ENCODE results near the gene CACNG7. TPM values are rescaled to one million over a fixed set of nuclear protein-coding genes. Genes with fewer than 3 reads are reported as not detected.

Gene CACNG7
- polyA plus RNA-seq, 1 donor from 2014 or later = 27.8 TPM

- peak overlapping the region; percentile 73 for H3K4me3 ChIP-seq (ENCODE audit: low read length)
- peak overlapping the region; percentile 17 for H3K9ac ChIP-seq (ENCODE audit: low read length)
- no peak overlapping the region for H2AFZ ChIP-seq (ENCODE audit: low read depth, low read length)
- H3K9me3 ChIP-seq (ENCODE audit: low read length) = no peaks in the 10 kb centered on the region
- no peaks in the 10 kb centered on the region for H3K27me3 ChIP-seq (ENCODE audit: insufficient read depth, low read depth, low read length)
- H3K9me2 ChIP-seq (ENCODE audit: insufficient read depth, low read length) = no peaks in the 10 kb centered on the region
- peak overlapping the region; percentile 95 for H3K4me2 ChIP-seq (ENCODE audit: low read length)
- peaks cover 7% of the 10 kb centered on the region for H3K79me2 ChIP-seq (replicated peaks; ENCODE audit: insufficient read depth, low read length)
- H3K27ac ChIP-seq (ENCODE audit: low read length) = no peak overlapping the region
- TF ChIP-seq POLR2AphosphoS5 (IDR thresholded peaks at IDR 0.05) (no peak), REST (IDR thresholded peaks at IDR 0.05; ENCODE audit: borderline replicate concordance) (no peak), CTCF (IDR thresholded peaks at IDR 0.05; ENCODE audit: poor library complexity, severe bottlenecking) (no peak), EP300 (conservative IDR thresholded peaks at IDR 0.05; ENCODE audit: poor library complexity, severe bottlenecking) (no peak), MXI1 (conservative IDR thresholded peaks at IDR 0.05; ENCODE audit: poor library complexity, severe bottlenecking) (no peak), TAF1 (IDR thresholded peaks at IDR 0.05; ENCODE audit: low read depth) (no peak), RAD21 (conservative IDR thresholded peaks at IDR 0.05) (no peak), SMC3 (conservative IDR thresholded peaks at IDR 0.05; ENCODE audit: poor library complexity) (no peak), EZH2 (IDR thresholded peaks at IDR 0.05; ENCODE audit: borderline replicate concordance, insufficient read depth, low read length, poor library complexity, severe bottlenecking) (no peak)
- no peaks in the 10 kb centered on the region for H3F3A ChIP-seq (ENCODE audit: insufficient read depth, low read length, poor library complexity, severe bottlenecking)
- H4K20me1 ChIP-seq (ENCODE audit: insufficient read depth) = no peaks in the 10 kb centered on the region
- peaks cover 4% of the 10 kb centered on the region for H3K36me3 ChIP-seq (ENCODE audit: insufficient read depth, low read length)
Observed at GRCh38 chr19:53960886-53961285, 51.8 kb downstream of the CACNG7 start.

- H3K27ac ChIP-seq (ENCODE audit: low read length) = no peak overlapping the region
- H3K9ac ChIP-seq (ENCODE audit: low read length) = peak overlapping the region; percentile 9
- H3K79me2 ChIP-seq (replicated peaks; ENCODE audit: insufficient read depth, low read length) = peaks cover 7% of the 10 kb centered on the region
- H3K4me3 ChIP-seq (ENCODE audit: low read length) = peak overlapping the region; percentile 73
- no peaks in the 10 kb centered on the region for H3K27me3 ChIP-seq (ENCODE audit: insufficient read depth, low read depth, low read length)
- no peaks in the 10 kb centered on the region for H4K20me1 ChIP-seq (ENCODE audit: insufficient read depth)
- no peak overlapping the region for H2AFZ ChIP-seq (ENCODE audit: low read depth, low read length)
- peak overlapping the region; percentile 58 for H3K4me2 ChIP-seq (ENCODE audit: low read length)
- no peaks in the 10 kb centered on the region for H3F3A ChIP-seq (ENCODE audit: insufficient read depth, low read length, poor library complexity, severe bottlenecking)
- peaks cover 4% of the 10 kb centered on the region for H3K36me3 ChIP-seq (ENCODE audit: insufficient read depth, low read length)
- no peaks in the 10 kb centered on the region for H3K9me3 ChIP-seq (ENCODE audit: low read length)
- H3K9me2 ChIP-seq (ENCODE audit: insufficient read depth, low read length) = no peaks in the 10 kb centered on the region
- TF ChIP-seq REST (IDR thresholded peaks at IDR 0.05; ENCODE audit: borderline replicate concordance) (no peak), EP300 (conservative IDR thresholded peaks at IDR 0.05; ENCODE audit: poor library complexity, severe bottlenecking) (no peak), SMC3 (conservative IDR thresholded peaks at IDR 0.05; ENCODE audit: poor library complexity) (no peak)
Observed at GRCh38 chr19:53961523-53962356, 52.7 kb downstream of the CACNG7 start.
